ENCODE results near the gene KRTAP12-1.

DNA sequence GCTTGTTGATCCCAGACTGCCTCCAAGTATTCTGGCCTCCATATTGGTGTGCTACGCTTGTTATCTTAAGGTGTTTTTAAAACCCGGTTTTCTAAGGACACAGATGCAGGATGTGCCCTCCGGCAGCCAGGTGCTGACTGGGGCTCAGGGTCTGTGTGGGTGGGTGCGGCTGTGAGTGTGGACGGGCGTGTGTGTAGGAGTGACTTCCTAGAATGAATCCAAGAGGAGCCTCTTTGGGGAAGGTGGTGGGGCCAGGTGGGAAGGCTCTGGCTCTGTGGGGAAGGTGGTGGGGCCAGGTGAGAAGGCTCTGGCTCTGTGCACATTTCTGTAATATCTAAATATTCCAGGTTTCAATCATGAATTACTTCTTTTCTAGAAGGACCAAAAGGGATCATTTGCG lies 42.2 kb upstream of the KRTAP12-1 start:
- TF ChIP-seq, protein P1, sequence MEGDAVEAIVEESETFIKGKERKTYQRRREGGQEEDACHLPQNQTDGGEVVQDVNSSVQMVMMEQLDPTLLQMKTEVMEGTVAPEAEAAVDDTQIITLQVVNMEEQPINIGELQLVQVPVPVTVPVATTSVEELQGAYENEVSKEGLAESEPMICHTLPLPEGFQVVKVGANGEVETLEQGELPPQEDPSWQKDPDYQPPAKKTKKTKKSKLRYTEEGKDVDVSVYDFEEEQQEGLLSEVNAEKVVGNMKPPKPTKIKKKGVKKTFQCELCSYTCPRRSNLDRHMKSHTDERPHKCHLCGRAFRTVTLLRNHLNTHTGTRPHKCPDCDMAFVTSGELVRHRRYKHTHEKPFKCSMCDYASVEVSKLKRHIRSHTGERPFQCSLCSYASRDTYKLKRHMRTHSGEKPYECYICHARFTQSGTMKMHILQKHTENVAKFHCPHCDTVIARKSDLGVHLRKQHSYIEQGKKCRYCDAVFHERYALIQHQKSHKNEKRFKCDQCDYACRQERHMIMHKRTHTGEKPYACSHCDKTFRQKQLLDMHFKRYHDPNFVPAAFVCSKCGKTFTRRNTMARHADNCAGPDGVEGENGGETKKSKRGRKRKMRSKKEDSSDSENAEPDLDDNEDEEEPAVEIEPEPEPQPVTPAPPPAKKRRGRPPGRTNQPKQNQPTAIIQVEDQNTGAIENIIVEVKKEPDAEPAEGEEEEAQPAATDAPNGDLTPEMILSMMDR (IDR thresholded peaks at IDR 0.05; ENCODE audit: low read length) = no peak
- no peak for TF ChIP-seq EZH2 (IDR thresholded peaks at IDR 0.05; ENCODE audit: borderline replicate concordance, low read length)

All from OCI-LY1 (cell line).